MM.1S (cell line): ENCODE data around the gene PPP2R2D.

Experiments used
- CTCF ChIP-seq: fragments of 300-600 bp; sonication (generic); IDR thresholded peaks from 2 replicates; pipeline ENCODE4 v1.5.1; 2016; ENCODE audit warnings: antibody characterized with exemption, low read length, mixed read lengths
- EZH2 ChIP-seq: fragments of 300-600 bp; sonication (generic); optimal IDR thresholded peaks from 2 replicates; pipeline ENCODE3; 2017; ENCODE audit warnings: low read depth, mild to moderate bottlenecking, antibody characterized with exemption, low read length, mixed read lengths
- EZH2phosphoT487 ChIP-seq: fragments of 300-600 bp; sonication (generic); IDR thresholded peaks from 2 replicates; pipeline ENCODE4 v1.6.1; 2018; ENCODE audit warnings: antibody characterized with exemption, low read length

- TF ChIP-seq CTCF (no peak), EZH2phosphoT487 (no peak), EZH2 (no peak)
These were observed 19.5 kb upstream of the PPP2R2D start for GRCh38 chr10:131881104-131881880.
